Activated T-helper 1 cell treated with anti-CD3 and anti-CD28 coated beads, Interleukin-12 subunit alpha, Interleukin-12 subunit beta, Interleukin-2, Interleukin-4 antibody, amounts not matched to agents 30 ng/mL and 10 ng/mL and 1 ng/mL, durations not matched to agents 14 hours and 24 hours and 36 hours (primary cell): ENCODE measurements around the gene NBPF14. TPM values are rescaled to one million over a fixed set of nuclear protein-coding genes. Genes with fewer than 3 reads are reported as not detected.
A peak's percentile ranks its signal among the peaks of the same experiment; 100 is the strongest.
"Not testable (repeated sequence)": the region's sequence is repeated elsewhere in the genome, so short reads cannot be mapped to it uniquely, and the experiment has no call there.

ENCODE experiments used
- DNase-seq: peaks from one replicate; pipeline ENCODE4 v3.0.0; 2021; ENCODE audit warnings: low spot score
- H3K27ac Mint-ChIP-seq: one replicate; pipeline ENCODE4 v1.8.0; 2021; ENCODE audit warnings: mild to moderate bottlenecking, mixed read lengths
- H3K27me3 Mint-ChIP-seq: one replicate; pipeline ENCODE4 v1.8.0; 2022; ENCODE audit warnings: mild to moderate bottlenecking, moderate library complexity, mixed read lengths; ENCODE audit not compliant: insufficient read depth
- H3K36me3 Mint-ChIP-seq: one replicate; pipeline ENCODE4 v1.8.0; 2021; ENCODE audit warnings: low read depth, mixed read lengths
- H3K4me1 Mint-ChIP-seq: one replicate; pipeline ENCODE4 v1.8.0; 2021; ENCODE audit warnings: low read depth, mixed read lengths
- H3K4me3 Mint-ChIP-seq: one replicate; pipeline ENCODE4 v1.8.0; 2021; ENCODE audit warnings: mild to moderate bottlenecking, moderate library complexity, mixed read lengths
- H3K9me3 Mint-ChIP-seq: one replicate; pipeline ENCODE4 v1.8.0; 2021; ENCODE audit warnings: mixed read lengths
- intact Hi-C: fragments of 100-400 bp; cut with micrococcal nuclease; formaldehyde crosslinking; loops from one replicate; pipeline ENCODE4 v1.15.1; 2024
- total RNA-seq: library from RNA; stranded (reverse); gene quantifications from 2 replicates; pipeline ENCODE4 v1.2.3, GENCODE V29; 2022

The NBPF14 gene, protein sequence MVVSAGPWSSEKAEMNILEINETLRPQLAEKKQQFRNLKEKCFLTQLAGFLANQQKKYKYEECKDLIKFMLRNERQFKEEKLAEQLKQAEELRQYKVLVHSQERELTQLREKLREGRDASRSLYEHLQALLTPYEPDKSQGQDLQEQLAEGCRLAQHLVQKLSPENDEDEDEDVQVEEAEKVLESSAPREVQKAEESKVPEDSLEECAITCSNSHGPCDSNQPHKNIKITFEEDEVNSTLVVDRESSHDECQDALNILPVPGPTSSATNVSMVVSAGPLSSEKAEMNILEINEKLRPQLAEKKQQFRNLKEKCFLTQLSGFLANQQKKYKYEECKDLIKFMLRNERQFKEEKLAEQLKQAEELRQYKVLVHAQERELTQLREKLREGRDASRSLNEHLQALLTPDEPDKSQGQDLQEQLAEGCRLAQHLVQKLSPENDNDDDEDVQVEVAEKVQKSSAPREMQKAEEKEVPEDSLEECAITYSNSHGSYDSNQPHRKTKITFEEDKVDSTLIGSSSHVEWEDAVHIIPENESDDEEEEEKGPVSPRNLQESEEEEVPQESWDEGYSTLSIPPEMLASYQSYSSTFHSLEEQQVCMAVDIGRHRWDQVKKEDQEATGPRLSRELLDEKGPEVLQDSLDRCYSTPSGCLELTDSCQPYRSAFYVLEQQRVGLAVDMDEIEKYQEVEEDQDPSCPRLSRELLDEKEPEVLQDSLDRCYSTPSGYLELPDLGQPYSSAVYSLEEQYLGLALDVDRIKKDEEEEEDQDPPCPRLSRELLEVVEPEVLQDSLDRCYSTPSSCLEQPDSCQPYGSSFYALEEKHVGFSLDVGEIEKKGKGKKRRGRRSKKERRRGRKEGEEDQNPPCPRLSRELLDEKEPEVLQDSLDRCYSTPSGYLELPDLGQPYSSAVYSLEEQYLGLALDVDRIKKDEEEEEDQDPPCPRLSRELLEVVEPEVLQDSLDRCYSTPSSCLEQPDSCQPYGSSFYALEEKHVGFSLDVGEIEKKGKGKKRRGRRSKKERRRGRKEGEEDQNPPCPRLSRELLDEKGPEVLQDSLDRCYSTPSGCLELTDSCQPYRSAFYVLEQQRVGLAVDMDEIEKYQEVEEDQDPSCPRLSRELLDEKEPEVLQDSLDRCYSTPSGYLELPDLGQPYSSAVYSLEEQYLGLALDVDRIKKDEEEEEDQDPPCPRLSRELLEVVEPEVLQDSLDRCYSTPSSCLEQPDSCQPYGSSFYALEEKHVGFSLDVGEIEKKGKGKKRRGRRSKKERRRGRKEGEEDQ (N-terminal part only)
- total RNA-seq, result 18.7 and 20.8 TPM in 2 replicates

- DNase-seq, H3K4me1 Mint-ChIP-seq, H3K36me3 Mint-ChIP-seq, intact Hi-C loops, H3K9me3 Mint-ChIP-seq, H3K27ac Mint-ChIP-seq, H3K27me3 Mint-ChIP-seq, H3K4me3 Mint-ChIP-seq: not testable (repeated sequence)
Observed at GRCh38 chr1:148595911-148596310, at the start of gene NBPF14. TSS of gene NBPF14 (minus strand) at chr1:148596011. CDS start at chr1:148595717, 294 bp downstream.

DNA sequence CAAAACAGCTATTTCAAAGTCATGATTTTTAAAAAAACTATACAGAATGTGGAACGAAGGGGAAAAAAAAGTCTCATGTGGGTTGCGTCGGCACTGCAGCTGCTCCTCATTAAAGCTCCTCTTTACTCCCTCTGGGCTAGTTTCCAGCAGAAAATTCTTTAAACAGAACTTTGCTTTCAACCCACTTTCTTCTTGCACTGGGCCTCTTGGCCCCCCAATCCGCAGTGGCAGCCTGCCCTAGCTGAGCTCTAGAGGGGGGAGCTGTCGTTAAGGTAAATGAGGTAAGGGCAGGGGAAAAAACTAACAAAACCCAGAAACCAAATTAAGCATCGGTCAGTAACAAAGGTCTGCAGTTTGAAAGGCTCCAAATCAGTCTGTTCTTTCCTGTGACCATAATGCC lies 29.6 kb upstream of the NBPF14 start:
- H3K4me3 Mint-ChIP-seq, H3K27ac Mint-ChIP-seq, DNase-seq, H3K27me3 Mint-ChIP-seq, intact Hi-C loops, H3K4me1 Mint-ChIP-seq, H3K36me3 Mint-ChIP-seq, H3K9me3 Mint-ChIP-seq: not testable (repeated sequence)

DNA sequence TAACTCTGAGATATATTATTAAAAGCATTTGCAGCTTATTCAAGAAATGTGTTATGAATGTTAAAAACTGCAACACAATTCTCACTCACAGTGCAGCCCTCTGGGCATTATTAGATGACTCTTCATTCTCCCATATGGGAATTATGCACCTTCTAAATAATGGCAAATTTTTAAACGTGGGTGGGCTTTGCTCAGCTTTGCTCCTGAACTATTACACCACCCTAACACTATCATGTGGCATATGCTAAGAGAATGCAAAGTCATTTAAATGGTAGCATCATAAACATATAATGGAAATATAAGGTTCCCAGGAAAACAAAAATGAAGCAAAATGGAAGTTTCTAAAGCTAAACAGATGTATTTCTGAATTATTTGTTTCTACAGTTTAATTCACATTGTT lies 22.4 kb upstream of the NBPF14 start:
- H3K27ac Mint-ChIP-seq, intact Hi-C loops, H3K4me3 Mint-ChIP-seq, H3K9me3 Mint-ChIP-seq, DNase-seq, H3K27me3 Mint-ChIP-seq, H3K4me1 Mint-ChIP-seq, H3K36me3 Mint-ChIP-seq: not testable (repeated sequence)

GRCh38 chr1:148605266-148605665 lies 9.5 kb upstream of the NBPF14 start:
- H3K4me1 Mint-ChIP-seq, H3K4me3 Mint-ChIP-seq, H3K27ac Mint-ChIP-seq, H3K27me3 Mint-ChIP-seq, intact Hi-C loops, DNase-seq, H3K9me3 Mint-ChIP-seq, H3K36me3 Mint-ChIP-seq: not testable (repeated sequence)

DNA sequence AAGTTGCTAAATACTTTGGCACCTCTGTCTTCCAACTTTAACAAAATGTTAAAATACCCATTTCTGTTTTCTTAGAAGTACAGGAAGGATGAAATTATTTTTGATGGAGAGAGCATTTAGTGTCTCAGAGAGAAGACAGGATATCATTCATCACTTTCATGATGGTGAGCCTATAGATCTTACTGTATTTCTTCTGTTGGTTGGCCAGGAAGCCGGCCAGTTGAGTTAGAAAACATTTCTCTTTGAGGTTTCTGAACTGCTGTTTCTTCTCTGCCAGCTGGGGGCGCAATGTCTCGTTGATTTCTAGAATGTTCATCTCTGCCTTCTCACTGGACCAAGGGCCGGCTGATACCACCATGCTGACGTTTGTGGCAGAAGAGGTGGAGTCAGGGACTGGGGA lies 451 bp downstream of the NBPF14 start:
- H3K4me1 Mint-ChIP-seq, intact Hi-C loops, H3K27me3 Mint-ChIP-seq, H3K27ac Mint-ChIP-seq, H3K4me3 Mint-ChIP-seq, DNase-seq, H3K9me3 Mint-ChIP-seq, H3K36me3 Mint-ChIP-seq: not testable (repeated sequence)

GRCh38 chr1:148591098-148591497 lies 4.7 kb downstream of the NBPF14 start:
- DNase-seq, intact Hi-C loops, H3K9me3 Mint-ChIP-seq, H3K27ac Mint-ChIP-seq, H3K4me3 Mint-ChIP-seq, H3K4me1 Mint-ChIP-seq, H3K36me3 Mint-ChIP-seq, H3K27me3 Mint-ChIP-seq: not testable (repeated sequence)

- intact Hi-C loops, H3K4me1 Mint-ChIP-seq, H3K27me3 Mint-ChIP-seq, DNase-seq, H3K36me3 Mint-ChIP-seq, H3K4me3 Mint-ChIP-seq, H3K27ac Mint-ChIP-seq, H3K9me3 Mint-ChIP-seq: not testable (repeated sequence)
Observed at GRCh38 chr1:148532158-148532557, 63.7 kb downstream of the NBPF14 start.

GRCh38 chr1:148529101-148529567 lies 66.7 kb downstream of the NBPF14 start:
- Mint-ChIP-seq H3K27ac (peak overlapping the region; percentile 74), H3K4me3 (peak overlapping the region; percentile 80)
- H3K9me3 Mint-ChIP-seq, H3K36me3 Mint-ChIP-seq, H3K4me1 Mint-ChIP-seq, H3K27me3 Mint-ChIP-seq: not testable (repeated sequence)
- intact Hi-C loops, result loop anchor here (10.0 kb wide), 1 partner anchor 154 kb away; no protein-coding TSS in a partner anchor
- DNase-seq, result peak; percentile 41

GRCh38 chr1:148528591-148528990 lies 67.2 kb downstream of the NBPF14 start:
- not testable (repeated sequence) for DNase-seq, H3K27me3 Mint-ChIP-seq, H3K4me1 Mint-ChIP-seq, H3K9me3 Mint-ChIP-seq, H3K27ac Mint-ChIP-seq, H3K36me3 Mint-ChIP-seq, H3K4me3 Mint-ChIP-seq
- intact Hi-C loops, result loop anchor here (10.0 kb wide), 1 partner anchor 154 kb away; no protein-coding TSS in a partner anchor

DNA sequence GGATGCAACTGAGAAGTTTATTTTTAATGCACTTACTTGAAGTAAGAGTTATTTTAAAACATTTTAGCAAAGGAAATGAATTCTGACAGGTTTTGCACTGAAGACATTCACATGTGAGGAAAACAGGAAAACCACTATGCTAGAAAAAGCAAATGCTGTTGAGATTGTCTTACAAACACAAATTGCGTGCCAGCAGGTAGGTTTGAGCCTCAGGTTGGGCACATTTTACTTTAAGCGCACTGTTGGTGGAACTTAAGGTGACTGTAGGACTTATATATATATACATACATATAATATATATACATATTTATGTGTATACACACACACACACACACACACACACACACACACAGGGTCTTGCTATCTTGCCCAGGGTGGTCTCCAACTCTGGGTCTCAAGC lies 69.2 kb downstream of the NBPF14 start:
- H3K9me3 Mint-ChIP-seq, H3K4me1 Mint-ChIP-seq, H3K27ac Mint-ChIP-seq, H3K36me3 Mint-ChIP-seq, DNase-seq, H3K27me3 Mint-ChIP-seq, H3K4me3 Mint-ChIP-seq: not testable (repeated sequence)
- intact Hi-C loops, result loop anchor here (10.0 kb wide), 1 partner anchor 152 kb away; no protein-coding TSS in a partner anchor

DNA sequence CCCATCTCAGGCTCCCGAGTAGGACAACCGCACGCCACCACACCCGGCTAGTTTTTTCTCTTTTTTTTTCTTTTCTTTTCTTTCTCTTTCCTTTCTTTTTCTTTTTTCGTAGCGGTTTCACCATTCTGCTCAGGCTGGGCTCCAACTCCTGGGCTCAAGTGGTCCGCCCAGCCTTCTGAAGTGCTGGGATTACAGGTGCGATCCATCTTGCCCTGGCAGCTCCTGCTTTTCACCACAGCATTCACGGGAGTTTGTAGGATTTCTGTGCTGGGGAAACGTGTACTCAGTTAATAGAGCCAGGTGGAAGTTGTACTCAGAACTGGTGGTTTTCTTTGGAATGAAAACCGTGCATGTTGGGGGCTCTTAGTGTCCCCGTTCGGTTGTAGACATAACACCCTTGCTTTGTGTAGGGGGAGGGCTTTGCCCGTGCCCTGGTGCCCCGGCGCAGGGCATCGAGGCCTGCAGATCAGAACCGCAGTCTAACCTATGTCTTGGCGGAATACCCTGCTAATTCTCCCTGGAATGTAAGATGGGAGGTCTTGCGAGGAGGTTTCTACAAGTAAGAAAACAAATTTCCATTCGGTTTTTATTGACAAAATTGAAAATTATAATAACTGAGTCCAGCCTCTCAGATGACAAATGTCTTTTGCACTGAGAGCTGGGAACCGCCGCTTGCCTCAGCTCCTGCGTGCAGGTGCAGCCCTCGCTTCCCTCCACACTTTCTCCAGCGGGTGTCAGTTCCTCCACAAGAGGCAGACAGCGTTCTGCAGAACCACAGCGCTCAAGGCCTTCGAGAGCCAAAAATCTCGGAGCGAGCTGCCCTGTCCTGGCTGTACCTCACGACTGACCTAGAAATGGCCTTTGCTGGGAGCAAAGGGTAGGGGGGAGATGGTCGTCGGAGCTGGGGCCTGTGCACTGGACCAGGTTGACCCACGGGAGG lies 72.3 kb downstream of the NBPF14 start:
- DNase-seq, H3K27me3 Mint-ChIP-seq, H3K4me1 Mint-ChIP-seq, H3K9me3 Mint-ChIP-seq, H3K36me3 Mint-ChIP-seq: not testable (repeated sequence)
- intact Hi-C loops, result loop anchor here (10.0 kb wide), 1 partner anchor 149 kb away; no protein-coding TSS in a partner anchor
- Mint-ChIP-seq H3K4me3 (peak overlapping the region; percentile 74), H3K27ac (peak overlapping the region; percentile 96)
